ENCODE measurements around the gene WWOX.

GRCh38 chr16:78161023-78161729 is 61.7 kb downstream of the WWOX start:
- no peak for TF ChIP-seq OSR1 (CRISPR knock-in tag; IDR thresholded peaks at IDR 0.05)
- TF ChIP-seq CSDC2 (CRISPR knock-in tag; IDR thresholded peaks at IDR 0.05): no peak
- TF ChIP-seq ZFP30 (CRISPR knock-in tag; IDR thresholded peaks at IDR 0.05): no peak
- no peak for TF ChIP-seq ZNF70 (CRISPR knock-in tag; IDR thresholded peaks at IDR 0.05)
- TF ChIP-seq ARNTL (CRISPR knock-in tag; IDR thresholded peaks at IDR 0.05; ENCODE audit: borderline replicate concordance, low read depth): no peak
- TF ChIP-seq SNAI2 (CRISPR knock-in tag; IDR thresholded peaks at IDR 0.05): no peak
- TF ChIP-seq ZFP3 (CRISPR knock-in tag; IDR thresholded peaks at IDR 0.05): no peak
- TF ChIP-seq, protein P1, sequence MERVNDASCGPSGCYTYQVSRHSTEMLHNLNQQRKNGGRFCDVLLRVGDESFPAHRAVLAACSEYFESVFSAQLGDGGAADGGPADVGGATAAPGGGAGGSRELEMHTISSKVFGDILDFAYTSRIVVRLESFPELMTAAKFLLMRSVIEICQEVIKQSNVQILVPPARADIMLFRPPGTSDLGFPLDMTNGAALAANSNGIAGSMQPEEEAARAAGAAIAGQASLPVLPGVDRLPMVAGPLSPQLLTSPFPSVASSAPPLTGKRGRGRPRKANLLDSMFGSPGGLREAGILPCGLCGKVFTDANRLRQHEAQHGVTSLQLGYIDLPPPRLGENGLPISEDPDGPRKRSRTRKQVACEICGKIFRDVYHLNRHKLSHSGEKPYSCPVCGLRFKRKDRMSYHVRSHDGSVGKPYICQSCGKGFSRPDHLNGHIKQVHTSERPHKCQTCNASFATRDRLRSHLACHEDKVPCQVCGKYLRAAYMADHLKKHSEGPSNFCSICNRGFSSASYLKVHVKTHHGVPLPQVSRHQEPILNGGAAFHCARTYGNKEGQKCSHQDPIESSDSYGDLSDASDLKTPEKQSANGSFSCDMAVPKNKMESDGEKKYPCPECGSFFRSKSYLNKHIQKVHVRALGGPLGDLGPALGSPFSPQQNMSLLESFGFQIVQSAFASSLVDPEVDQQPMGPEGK (CRISPR knock-in tag; IDR thresholded peaks at IDR 0.05; ENCODE audit: borderline replicate concordance): no peak
- TF ChIP-seq TOX (CRISPR knock-in tag; IDR thresholded peaks at IDR 0.05; ENCODE audit: borderline replicate concordance): no peak
- TF ChIP-seq, protein P2, sequence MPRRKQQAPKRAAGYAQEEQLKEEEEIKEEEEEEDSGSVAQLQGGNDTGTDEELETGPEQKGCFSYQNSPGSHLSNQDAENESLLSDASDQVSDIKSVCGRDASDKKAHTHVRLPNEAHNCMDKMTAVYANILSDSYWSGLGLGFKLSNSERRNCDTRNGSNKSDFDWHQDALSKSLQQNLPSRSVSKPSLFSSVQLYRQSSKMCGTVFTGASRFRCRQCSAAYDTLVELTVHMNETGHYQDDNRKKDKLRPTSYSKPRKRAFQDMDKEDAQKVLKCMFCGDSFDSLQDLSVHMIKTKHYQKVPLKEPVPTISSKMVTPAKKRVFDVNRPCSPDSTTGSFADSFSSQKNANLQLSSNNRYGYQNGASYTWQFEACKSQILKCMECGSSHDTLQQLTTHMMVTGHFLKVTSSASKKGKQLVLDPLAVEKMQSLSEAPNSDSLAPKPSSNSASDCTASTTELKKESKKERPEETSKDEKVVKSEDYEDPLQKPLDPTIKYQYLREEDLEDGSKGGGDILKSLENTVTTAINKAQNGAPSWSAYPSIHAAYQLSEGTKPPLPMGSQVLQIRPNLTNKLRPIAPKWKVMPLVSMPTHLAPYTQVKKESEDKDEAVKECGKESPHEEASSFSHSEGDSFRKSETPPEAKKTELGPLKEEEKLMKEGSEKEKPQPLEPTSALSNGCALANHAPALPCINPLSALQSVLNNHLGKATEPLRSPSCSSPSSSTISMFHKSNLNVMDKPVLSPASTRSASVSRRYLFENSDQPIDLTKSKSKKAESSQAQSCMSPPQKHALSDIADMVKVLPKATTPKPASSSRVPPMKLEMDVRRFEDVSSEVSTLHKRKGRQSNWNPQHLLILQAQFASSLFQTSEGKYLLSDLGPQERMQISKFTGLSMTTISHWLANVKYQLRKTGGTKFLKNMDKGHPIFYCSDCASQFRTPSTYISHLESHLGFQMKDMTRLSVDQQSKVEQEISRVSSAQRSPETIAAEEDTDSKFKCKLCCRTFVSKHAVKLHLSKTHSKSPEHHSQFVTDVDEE (CRISPR knock-in tag; IDR thresholded peaks at IDR 0.05): no peak

Measured in SK-N-SH treated with all-trans-retinoic acid at 6 μM for 48 hours (cell line).